T1000 (cell line): ENCODE measurements around the gene DYNLL2.
"Not testable (repeated sequence)": the region's sequence is repeated elsewhere in the genome, so short reads cannot be mapped to it uniquely, and the experiment has no call there.

Source experiments
- DNase-seq: peaks from one replicate; lab custom pipeline; 2025; ENCODE audit warnings: mixed read lengths; lab: John Stamatoyannopoulos, UW

DYNLL2 gene

GRCh38 chr17:58072862-58073261 is 10.4 kb upstream of the DYNLL2 start:
- no peak for DNase-seq

GRCh38 chr17:58073266-58073665 is 10.0 kb upstream of the DYNLL2 start:
- not testable (repeated sequence) for DNase-seq

GRCh38 chr17:58074406-58074805 is 8.8 kb upstream of the DYNLL2 start:
- DNase-seq, result not testable (repeated sequence)

DNA sequence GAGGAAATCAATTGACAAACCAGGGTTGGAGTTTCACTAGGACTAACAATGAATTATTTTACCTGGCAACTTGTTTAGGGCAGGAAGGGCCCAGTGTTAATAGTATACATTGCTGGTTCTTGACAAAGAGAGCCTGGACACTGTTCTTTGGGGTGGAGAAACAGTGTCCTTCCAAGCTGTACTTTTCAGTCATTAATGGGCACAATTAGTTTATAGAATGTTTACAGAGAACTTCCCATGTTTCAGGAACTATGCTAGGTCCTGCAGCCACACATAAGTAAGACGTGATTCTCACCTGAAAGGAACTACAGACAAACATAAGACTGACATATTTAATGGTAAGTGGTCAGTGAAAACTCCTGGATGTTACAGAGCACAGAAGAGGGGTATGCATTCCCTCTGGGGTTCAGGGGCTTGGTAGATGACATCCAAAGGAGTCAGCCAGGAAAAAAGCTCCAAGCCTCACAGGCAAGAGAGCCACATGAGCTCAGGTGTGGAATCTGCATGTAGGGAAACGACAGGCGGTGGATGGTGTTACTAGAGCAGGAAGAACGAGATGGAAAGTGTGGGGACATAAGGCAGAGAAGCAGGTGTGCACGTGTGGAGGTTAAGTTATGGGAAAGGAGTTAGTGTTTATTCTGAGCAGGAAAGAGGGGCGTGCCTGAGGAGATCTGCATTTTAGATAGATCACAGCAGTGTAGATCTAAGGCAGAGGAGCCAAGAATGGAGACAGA is 3.8 kb upstream of the DYNLL2 start:
- DNase-seq, result no peak

DNA sequence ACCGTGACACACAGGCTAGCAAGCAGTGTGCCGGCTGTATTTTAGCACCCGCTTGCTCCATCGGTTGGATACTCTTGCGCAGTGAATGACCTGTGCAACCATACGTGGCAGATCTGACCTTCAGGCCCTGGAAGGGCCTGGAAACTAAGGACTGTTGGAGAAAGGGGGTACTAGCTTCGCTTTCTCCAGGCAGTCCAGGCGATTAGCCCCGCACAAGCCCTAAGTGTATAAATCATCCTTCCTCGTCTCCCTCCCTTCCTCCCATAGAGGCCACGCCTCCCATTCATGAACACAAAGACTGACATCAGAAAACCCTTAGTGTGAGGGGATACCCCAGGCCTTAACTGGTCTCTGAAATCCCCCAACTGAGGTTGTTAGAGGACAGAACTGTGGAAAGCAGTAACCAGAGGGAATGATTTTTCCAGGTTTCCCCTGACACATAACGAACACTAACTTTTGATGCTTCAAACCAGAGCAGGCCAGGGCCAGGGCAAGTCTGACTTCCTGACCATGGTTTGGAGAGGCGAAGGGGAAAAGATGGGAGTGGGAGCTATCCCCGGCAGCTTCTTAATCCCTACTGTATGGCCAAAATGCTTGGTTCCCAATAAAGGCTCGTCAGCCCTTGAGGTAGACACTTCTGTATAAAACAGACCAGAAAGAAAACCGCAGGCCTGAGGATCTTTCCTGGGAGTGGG is 1.4 kb upstream of the DYNLL2 start:
- no peak for DNase-seq

DNA sequence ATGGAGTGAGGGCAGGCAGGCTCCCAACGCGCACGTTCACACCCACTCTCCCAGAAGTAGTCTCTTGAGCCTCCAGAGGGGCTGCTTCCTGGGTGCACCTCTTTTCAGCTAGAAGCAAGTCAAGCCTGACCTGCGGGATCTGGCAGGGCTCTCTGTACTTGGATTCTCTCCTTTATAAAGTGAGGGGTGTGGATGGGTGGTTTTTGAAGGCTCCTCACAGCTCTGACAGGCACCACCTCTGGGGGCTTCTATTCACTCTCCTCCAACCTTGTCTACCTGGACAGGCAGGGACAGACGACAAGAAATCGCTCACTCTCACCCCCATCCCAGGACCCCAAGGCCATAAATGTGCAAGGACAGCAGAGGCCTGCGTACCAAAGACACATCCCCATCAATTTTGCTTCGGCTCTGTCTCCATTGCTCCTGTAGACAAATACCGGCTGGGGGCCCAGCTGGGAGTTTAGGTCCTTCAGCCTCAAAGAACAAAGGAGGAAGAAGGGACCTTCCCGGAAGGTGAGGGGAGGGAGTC is 814 bp upstream of the DYNLL2 start:
- DNase-seq, result no peak

GRCh38 chr17:58083491-58084316 is 485 bp downstream of the DYNLL2 start:
- DNase-seq, result peak; percentile 25

GRCh38 chr17:58084317-58084981 is 1.2 kb downstream of the DYNLL2 start:
- no peak for DNase-seq

DNA sequence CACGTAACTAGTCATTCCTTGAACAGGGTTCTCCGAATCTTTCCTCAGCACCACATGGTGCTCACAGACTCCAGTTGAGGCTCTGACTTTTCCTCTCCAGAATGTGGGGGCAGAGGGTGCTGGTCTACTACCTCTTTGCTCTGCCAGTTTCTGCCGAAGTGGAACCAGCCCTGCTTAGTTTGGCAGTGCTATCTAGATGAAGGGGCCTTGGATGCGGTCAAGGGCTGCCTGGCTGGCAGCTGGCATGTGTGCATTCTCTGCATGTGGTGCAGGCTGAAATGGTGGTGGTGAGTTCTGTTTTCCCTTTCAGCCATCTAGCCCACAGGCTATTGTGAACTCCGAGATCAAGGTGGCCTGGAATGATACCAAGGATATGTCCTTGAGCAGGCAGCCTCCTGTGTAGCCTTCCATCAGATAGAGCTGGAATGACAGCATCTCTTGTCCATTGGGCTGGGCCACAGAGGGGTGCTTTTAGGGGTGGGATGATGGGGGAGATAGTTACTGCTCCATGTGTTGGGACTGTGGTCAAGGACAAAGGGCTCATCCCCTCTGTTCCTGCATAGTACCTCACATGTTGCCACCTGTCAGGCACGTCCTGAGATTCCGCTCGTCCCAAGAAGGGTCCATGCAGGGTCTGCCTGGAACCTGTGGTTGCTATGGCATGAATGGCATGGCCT is 2.0 kb downstream of the DYNLL2 start:
- DNase-seq, result no peak

DNA sequence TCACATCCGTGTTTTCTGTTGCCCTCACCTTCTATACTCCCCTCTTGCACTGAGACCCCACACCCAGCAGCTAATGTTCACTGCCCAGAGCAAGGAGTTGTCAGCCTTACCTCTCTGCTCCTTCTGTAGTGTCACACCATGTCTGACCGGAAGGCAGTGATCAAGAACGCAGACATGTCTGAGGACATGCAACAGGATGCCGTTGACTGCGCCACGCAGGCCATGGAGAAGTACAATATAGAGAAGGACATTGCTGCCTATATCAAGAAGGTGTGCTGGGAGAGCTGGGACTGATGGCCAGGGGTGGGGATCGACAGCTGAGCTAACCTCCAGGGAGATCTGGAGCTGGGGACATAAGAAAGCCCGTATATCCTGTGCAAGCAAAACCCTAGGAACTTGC is 3.7 kb downstream of the DYNLL2 start:
- no peak for DNase-seq

DNA sequence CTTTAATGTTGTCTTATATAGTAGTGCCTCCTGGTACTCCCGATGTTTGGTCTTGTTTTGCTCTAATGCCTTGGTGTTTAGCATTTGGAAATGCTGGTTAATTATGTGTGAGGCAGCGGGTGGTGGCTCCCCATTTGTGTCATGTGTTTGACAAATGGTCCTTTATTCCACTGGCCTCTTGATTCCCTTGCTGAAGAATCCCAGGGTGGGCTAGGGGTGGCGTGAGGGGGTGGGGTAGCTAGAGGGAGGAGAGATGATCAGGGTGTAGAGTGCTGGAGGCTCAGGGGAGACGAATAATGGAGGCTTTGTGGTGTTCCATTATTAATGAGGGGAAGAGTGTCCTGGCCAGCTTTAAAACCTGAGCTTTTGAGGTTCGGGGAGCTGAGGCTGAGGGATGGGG is 5.4 kb downstream of the DYNLL2 start:
- no peak for DNase-seq

DNA sequence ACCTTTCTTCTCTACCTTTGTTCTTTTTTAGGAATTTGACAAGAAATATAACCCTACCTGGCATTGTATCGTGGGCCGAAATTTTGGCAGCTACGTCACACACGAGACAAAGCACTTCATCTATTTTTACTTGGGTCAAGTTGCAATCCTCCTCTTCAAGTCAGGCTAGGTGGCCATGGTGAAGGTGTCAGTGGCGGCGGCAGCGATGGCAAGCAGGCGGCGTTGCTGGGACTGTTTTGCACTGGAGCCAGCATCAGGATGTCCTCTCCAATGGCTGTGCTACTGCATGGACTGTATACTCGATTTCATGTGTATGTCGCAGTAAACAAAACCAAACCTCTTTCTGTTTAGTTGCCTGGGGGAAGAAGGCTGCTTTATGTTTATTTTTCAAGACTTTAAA is 5.9 kb downstream of the DYNLL2 start:
- no peak for DNase-seq

DNA sequence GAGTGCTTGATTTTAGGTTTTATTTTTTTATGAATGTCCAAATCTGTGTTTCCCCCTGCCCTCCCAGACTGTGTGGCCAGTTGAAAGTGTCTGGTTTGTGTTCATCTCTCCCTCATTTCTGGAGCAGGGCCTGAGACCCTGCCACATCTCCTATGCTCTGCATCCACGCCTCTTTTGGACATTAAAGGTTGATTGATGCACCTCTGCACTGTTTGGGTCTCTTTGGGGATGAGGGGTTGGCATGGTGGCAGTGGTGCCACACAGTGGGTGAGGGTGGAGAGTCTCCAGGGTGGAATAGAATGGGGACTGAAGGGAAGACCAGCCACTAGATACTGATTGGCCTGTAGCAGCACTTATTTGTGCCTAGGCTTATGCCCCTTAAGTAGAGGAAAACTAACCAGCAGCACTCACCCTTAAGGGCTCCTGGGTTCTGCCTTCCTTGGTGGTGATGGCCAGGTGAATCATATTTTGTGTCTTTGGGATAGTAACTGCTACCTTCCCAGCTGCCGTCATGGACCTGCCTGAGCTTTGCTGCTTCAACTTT is 7.9 kb downstream of the DYNLL2 start:
- DNase-seq, result no peak

DNA sequence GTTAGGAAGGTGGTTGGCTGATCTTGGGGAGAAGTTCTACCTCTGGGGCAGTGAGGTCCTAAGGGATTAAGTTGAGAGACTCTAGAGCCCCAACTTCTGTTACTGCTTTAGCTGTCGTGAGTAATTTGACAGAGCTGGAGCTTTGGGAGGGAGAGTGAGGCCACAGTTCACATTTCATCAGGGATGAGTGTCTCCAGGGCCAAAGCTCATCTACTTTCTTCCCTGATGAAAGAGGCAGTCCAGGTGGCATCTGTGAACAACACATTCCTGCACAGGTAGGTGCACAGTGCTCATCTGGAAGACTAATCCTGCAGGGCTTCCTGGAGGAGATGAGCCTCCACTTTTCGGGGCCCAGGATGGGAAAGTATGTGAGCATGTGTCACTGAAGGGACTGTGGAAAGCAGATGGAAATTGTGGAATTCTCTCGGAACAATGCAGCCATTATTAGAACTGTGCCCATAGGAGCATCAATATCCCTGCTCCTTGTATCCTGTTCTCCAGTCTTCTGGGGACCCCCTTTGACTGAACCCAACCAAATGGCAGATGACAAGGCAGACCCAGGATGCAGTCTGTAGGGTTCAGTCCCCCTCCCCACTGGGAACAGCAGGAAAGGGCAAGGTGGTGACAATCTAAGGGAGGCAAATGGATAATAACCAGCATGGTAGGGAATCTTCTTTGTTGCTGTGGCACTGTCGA is 9.0 kb downstream of the DYNLL2 start:
- DNase-seq, result no peak

DNA sequence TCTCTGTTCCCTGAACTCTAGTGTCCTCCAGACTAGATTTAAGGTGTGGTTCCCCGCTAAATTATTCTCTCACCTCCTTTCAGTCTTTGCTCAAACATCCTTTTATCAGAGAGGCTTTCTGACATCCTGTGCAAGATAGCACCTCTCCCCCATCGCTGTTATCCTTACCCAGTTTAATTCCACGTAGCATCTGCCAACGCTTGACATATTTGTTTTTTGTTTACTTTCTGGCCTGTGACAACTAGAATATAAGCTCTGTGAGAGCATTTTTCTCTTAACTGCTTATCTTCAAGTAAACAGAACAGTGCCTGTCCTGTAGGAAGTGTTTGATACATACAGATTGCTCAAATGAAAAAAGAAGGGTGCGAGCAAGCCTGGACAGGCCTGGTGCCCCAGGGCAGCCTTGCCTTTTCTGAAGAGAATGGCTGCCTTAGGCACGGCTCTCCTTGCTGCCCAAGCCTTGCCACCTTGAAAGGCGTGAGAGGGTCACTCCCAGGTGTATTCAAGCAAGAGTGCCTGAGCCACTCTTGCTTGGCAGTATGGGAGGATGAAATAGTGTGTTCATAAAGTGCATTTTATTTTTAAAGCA is 9.7 kb downstream of the DYNLL2 start:
- DNase-seq, result no peak

DNA sequence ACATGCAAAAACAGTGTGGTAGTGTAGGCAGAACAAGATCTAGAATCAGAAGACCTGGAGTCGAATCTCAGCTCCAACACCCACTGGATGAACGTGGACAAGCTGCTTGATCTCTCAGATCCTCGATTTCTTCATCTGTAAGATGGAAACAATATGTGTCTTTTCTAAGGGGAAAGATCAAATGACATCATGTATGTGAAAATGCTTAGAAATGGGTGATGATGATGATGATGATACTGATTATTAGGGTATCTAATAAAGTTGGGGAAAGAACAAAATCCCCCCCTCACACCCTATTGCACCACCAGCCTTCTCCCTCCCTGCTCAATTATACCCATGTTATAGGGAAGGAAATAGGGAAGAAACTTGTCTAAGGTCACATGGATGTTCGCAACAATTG is 10.9 kb downstream of the DYNLL2 start:
- no peak for DNase-seq

GRCh38 chr17:58096892-58097291 is 13.7 kb downstream of the DYNLL2 start:
- DNase-seq, result no peak

DNA sequence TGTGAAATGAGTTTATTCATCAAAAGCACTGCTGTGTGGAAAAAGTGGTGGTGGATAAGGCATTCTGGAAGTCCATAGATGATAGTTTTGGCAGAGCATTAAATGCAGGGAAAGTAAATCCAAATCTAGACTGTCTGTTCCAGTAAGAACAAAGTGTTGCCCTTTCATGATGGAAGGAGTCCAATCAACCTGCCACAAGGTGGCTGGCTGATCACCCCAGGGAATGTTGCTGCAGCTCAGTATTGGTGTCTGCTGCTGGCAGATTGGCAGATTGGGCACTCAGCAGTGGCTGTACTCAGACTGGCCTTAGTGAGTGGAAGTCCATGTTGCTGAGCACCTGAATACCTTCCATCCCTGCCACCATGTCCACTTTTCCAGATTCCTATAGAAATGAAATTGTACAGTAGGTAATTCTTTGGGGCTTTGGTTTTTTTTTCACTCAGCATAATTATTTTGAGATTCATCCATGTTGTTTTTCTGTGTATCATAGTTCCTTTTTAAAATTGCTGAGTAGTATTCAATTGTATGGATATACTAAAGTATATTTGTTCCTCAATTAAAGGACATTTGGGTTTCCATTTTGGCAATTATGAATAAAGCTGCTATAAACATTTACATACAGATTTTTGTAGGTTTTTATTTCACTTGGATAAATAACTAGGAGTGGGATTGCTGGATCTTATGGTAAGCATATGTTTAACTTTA is 14.3 kb downstream of the DYNLL2 start:
- no peak for DNase-seq

DNA sequence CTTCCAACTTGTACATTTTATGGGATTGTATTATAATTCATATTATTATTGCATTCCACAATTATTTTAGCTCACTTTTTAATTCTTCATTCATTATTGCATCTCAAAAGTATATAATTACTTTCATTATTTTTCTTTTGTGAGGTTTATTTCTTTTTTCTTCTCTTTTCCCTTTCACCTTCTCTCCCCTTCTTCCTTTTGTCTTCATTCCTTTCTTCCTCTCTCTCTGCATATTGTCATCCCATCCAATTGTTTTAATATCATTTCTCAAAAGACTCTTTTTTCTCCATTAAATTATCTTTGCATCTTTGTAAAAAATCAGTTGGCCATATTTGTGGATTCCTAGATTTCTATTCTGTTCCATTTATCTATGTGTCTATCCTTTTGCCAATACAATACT is 17.3 kb downstream of the DYNLL2 start:
- no peak for DNase-seq
